IMR-90 (cell line): Measurements from ENCODE around the gene FBXL7.

ENCODE experiments used
- CEBPB ChIP-seq: IDR thresholded peaks from 2 replicates; pipeline ENCODE4 v1.6.1; 2012; ENCODE audit warnings: low read depth, low read length, improper control_type of control experiment
- MAFK ChIP-seq: IDR thresholded peaks from 2 replicates; pipeline ENCODE4 v1.6.1; 2012; ENCODE audit warnings: low read depth, low read length, improper control_type of control experiment
- MXI1 ChIP-seq: IDR thresholded peaks from 2 replicates; pipeline ENCODE4 v1.6.1; 2012; ENCODE audit warnings: low read depth, mild to moderate bottlenecking, low read length, moderate library complexity, borderline replicate concordance
- POLR2A ChIP-seq: IDR thresholded peaks from 2 replicates; pipeline ENCODE4 v1.6.1; 2012; ENCODE audit warnings: mild to moderate bottlenecking, low read depth, low read length
- RCOR1 ChIP-seq: IDR thresholded peaks from 2 replicates; pipeline ENCODE4 v1.6.1; 2012; ENCODE audit warnings: mild to moderate bottlenecking, low read length, improper control_type of control experiment; ENCODE audit not compliant: insufficient replicate concordance
- RFX5 ChIP-seq: IDR thresholded peaks from 2 replicates; pipeline ENCODE4 v1.8.0; 2012; ENCODE audit warnings: low read depth, mild to moderate bottlenecking, low read length, moderate library complexity
- SMC3 ChIP-seq: fragments of 150-350 bp; IDR thresholded peaks from 2 replicates; pipeline ENCODE4 v1.6.1; 2016; ENCODE audit warnings: low read depth, mild to moderate bottlenecking, antibody characterized with exemption, low read length, moderate library complexity
- TF ChIP-seq, protein P1 (sequence below): conservative IDR thresholded peaks from 2 replicates; pipeline ENCODE4 v1.5.1; 2012; ENCODE audit warnings: mild to moderate bottlenecking, low read depth, low read length, improper control_type of control experiment
- TF ChIP-seq, protein P2 (sequence below): fragments of 150-350 bp; IDR thresholded peaks from 2 replicates; pipeline ENCODE4 v1.6.1; 2017; ENCODE audit warnings: mild to moderate bottlenecking, antibody characterized with exemption, low read length, low read depth

DNA sequence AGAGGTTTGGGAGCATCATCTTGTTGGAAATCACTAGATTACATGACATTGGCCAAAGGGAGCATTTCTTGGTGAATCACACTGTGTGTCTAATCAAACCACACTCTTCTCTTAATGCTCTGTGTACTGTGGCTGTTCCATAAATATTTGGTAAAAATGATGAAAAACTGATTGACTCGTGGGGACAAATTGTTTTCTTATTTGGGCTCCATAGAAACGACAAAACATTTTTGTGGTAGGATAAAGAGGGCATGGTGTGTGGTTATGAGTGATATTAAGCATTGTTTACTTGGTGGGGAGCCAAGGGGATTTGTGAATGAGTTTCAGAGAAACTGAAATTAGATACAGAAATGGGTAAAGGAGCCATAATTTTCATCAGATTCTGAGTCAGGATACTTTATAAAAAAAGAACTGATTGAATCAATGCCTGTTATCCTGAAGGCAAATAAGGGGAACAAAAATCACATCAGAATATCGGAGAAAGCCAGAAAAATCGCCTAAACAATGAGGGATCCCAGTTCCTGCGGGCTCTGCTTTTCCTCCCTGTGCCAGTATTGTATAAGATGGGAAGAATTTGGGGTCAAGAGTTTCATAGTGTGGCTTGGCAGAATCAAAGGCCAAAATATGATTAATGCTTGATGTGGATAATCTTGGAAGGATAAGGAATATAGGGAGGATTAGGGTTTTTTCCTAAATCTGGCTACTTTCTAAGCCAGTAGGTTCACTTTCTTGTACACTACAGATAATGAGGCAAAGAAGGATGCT, 33.3 kb downstream of the FBXL7 start:
- TF ChIP-seq, protein P1, sequence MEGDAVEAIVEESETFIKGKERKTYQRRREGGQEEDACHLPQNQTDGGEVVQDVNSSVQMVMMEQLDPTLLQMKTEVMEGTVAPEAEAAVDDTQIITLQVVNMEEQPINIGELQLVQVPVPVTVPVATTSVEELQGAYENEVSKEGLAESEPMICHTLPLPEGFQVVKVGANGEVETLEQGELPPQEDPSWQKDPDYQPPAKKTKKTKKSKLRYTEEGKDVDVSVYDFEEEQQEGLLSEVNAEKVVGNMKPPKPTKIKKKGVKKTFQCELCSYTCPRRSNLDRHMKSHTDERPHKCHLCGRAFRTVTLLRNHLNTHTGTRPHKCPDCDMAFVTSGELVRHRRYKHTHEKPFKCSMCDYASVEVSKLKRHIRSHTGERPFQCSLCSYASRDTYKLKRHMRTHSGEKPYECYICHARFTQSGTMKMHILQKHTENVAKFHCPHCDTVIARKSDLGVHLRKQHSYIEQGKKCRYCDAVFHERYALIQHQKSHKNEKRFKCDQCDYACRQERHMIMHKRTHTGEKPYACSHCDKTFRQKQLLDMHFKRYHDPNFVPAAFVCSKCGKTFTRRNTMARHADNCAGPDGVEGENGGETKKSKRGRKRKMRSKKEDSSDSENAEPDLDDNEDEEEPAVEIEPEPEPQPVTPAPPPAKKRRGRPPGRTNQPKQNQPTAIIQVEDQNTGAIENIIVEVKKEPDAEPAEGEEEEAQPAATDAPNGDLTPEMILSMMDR = no peak
- TF ChIP-seq POLR2A (no peak), SMC3 (no peak), CEBPB (no peak), MXI1 (no peak), RCOR1 (no peak), MAFK (no peak), RFX5 (no peak)
- TF ChIP-seq, protein P2, sequence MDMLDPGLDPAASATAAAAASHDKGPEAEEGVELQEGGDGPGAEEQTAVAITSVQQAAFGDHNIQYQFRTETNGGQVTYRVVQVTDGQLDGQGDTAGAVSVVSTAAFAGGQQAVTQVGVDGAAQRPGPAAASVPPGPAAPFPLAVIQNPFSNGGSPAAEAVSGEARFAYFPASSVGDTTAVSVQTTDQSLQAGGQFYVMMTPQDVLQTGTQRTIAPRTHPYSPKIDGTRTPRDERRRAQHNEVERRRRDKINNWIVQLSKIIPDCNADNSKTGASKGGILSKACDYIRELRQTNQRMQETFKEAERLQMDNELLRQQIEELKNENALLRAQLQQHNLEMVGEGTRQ = no peak
